ENCODE measurements around the gene SMKR1. TPM values are rescaled to one million over a fixed set of nuclear protein-coding genes. Genes with fewer than 3 reads are reported as not detected.
"Not testable (repeated sequence)": the region's sequence is repeated elsewhere in the genome, so short reads cannot be mapped to it uniquely, and the experiment has no call there.

Gene SMKR1
- total RNA-seq, 3 donors from 2014 or later (not counting 1 experiment from before 2014, with no cell fraction given), result 4.9 to 9.7 (median 8.4) TPM

DNA sequence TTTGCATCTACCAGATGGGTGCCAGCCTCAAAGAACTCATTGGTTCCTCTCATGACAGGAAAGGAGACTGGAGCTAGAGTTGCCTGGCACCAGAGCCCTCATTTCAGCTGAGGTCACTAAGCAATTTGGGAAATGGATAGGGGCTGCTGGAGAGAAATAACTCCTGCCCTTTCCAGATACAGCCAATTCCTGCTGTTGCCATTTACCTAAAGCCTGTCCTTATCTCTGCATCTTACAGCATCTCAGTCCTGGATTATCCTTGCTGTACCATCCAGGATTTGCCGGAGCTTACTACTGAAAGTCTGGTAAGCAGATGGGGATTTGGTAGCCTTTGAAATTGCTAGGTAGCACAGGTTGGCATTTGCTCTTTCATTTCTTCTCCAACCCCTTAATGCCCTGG lies 31.9 kb upstream of the SMKR1 start:
- DNase-seq (no peak), ATAC-seq (no peak)
- WGBS (ENCODE audit: insufficient coverage), result no CpG with 5 or more reads among the region's 1 CpG
- Mint-ChIP-seq H3K27me3 (ENCODE audit: low read depth in 2 of 2) (no peaks in the 10 kb centered on the region), H3K9me3 (no peaks in the 10 kb centered on the region), H3K4me1 (peaks cover 0 to 5% of the 10 kb centered on the region in 2 donors), H3K27ac (no peak overlapping the region), H3K36me3 (no peaks in the 10 kb centered on the region), H3K4me3 (no peak overlapping the region)
- Histone ChIP-seq H3K4me3 (ENCODE audit: low read length) (no peak overlapping the region), H3K27me3 (ENCODE audit: control insufficient read depth, insufficient read depth, low read length) (no peaks in the 10 kb centered on the region), H3K9me3 (ENCODE audit: control insufficient read depth, insufficient read depth, low read length) (no peaks in the 10 kb centered on the region), H3K4me1 (ENCODE audit: control insufficient read depth, insufficient read depth, low read length) (no peaks in the 10 kb centered on the region), H3K27ac (ENCODE audit: low read length) (no peak overlapping the region), H3K36me3 (ENCODE audit: control insufficient read depth, insufficient read depth, low read length) (no peaks in the 10 kb centered on the region)
- intact Hi-C loops (cut with micrococcal nuclease), result no loop called here
- TF ChIP-seq, protein P1, sequence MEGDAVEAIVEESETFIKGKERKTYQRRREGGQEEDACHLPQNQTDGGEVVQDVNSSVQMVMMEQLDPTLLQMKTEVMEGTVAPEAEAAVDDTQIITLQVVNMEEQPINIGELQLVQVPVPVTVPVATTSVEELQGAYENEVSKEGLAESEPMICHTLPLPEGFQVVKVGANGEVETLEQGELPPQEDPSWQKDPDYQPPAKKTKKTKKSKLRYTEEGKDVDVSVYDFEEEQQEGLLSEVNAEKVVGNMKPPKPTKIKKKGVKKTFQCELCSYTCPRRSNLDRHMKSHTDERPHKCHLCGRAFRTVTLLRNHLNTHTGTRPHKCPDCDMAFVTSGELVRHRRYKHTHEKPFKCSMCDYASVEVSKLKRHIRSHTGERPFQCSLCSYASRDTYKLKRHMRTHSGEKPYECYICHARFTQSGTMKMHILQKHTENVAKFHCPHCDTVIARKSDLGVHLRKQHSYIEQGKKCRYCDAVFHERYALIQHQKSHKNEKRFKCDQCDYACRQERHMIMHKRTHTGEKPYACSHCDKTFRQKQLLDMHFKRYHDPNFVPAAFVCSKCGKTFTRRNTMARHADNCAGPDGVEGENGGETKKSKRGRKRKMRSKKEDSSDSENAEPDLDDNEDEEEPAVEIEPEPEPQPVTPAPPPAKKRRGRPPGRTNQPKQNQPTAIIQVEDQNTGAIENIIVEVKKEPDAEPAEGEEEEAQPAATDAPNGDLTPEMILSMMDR (IDR thresholded peaks at IDR 0.05), result no peak

DNA sequence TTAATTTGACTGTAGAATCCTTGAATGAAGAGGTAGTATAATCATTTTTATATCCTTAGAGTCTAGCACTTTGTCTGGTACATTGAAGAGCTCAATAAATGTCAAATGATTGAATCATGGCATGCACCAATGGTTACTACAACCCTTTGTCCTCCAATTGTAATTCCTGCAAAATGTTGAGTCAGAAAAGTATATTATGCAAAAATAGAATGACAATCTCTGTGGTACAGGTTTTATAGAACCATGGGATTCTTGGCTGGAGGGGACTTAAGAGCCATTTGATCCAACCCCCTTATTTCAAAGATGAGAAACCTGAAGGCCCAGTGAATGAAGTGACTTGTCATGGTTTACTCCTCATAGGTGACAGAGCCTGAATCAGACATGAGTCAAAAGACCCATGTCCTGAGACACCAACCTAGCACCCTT lies 30.9 kb upstream of the SMKR1 start:
- Histone ChIP-seq H3K4me1 (ENCODE audit: control insufficient read depth, insufficient read depth, low read length) (no peaks in the 10 kb centered on the region), H3K27ac (ENCODE audit: low read length) (no peak overlapping the region), H3K4me3 (ENCODE audit: low read length) (no peak overlapping the region), H3K27me3 (ENCODE audit: control insufficient read depth, insufficient read depth, low read length) (no peaks in the 10 kb centered on the region), H3K9me3 (ENCODE audit: control insufficient read depth, insufficient read depth, low read length) (no peaks in the 10 kb centered on the region), H3K36me3 (ENCODE audit: control insufficient read depth, insufficient read depth, low read length) (no peaks in the 10 kb centered on the region)
- no peaks in the 10 kb centered on the region for H3K9me3 Mint-ChIP-seq
- H3K4me1 Mint-ChIP-seq, result peaks cover 0 to 5% of the 10 kb centered on the region in 2 donors
- H3K27me3 Mint-ChIP-seq (ENCODE audit: low read depth in 2 of 2), result no peaks in the 10 kb centered on the region
- TF ChIP-seq, protein P1 (IDR thresholded peaks at IDR 0.05), result no peak
- ATAC-seq (no peak), DNase-seq (no peak)
- H3K4me3 Mint-ChIP-seq, result no peak overlapping the region
- intact Hi-C loops (cut with micrococcal nuclease), result no loop called here
- H3K36me3 Mint-ChIP-seq, result no peaks in the 10 kb centered on the region
- H3K27ac Mint-ChIP-seq, result no peak overlapping the region

DNA sequence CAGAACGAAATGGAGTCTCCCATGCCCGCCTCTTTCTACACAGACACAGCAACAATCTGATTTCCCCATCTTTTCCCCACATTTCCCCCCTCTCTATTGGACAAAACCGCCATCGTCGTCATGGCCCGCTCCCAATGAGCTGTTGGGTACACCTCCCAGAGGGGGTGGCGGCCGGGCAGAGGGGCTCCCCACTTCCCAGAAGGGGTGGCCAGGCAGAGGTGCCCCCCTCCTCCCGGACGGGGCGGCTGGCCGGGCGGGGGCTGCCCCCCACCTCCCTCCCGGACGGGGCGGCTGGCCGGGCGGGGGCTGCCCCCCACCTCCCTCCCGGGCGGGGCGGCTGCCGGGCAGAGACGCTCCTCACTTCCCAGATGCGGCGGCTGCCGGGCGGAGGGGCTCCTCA lies 26.4 kb upstream of the SMKR1 start:
- DNase-seq; H3K27ac Mint-ChIP-seq; H3K4me1 ChIP-seq (ENCODE audit: control insufficient read depth, insufficient read depth, low read length); H3K36me3 Mint-ChIP-seq; H3K36me3 ChIP-seq (ENCODE audit: control insufficient read depth, insufficient read depth, low read length); H3K9me3 ChIP-seq (ENCODE audit: control insufficient read depth, insufficient read depth, low read length); ATAC-seq; H3K27me3 ChIP-seq (ENCODE audit: control insufficient read depth, insufficient read depth, low read length); H3K27me3 Mint-ChIP-seq (ENCODE audit: low read depth in 2 of 2); H3K4me1 Mint-ChIP-seq; intact Hi-C loops (cut with micrococcal nuclease); H3K27ac ChIP-seq (ENCODE audit: low read length); H3K4me3 ChIP-seq (ENCODE audit: low read length); H3K4me3 Mint-ChIP-seq; H3K9me3 Mint-ChIP-seq: not testable (repeated sequence)
- WGBS (ENCODE audit: insufficient coverage), result 98% methylated on average over 8 of the region's 27 CpGs

DNA sequence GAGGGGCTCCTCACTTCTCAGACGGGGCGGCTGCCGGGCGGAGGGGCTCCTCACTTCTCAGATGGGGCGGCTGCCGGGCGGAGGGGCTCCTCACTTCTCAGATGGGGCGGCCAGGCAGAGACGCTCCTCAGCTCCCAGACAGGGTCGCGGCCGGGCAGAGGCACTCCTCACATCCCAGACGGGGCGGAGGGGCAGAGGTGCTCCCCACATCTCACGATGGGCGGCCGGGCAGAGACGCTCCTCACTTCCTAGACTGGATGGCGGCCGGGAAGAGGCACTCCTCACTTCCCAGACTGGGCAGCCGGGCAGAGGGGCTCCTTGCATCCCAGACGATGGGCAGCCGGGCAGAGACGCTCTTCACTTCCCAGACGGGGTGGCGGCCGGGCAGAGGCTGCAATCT lies 25.9 kb upstream of the SMKR1 start:
- H3K4me1 Mint-ChIP-seq; intact Hi-C loops (cut with micrococcal nuclease); ATAC-seq: not testable (repeated sequence)

DNA sequence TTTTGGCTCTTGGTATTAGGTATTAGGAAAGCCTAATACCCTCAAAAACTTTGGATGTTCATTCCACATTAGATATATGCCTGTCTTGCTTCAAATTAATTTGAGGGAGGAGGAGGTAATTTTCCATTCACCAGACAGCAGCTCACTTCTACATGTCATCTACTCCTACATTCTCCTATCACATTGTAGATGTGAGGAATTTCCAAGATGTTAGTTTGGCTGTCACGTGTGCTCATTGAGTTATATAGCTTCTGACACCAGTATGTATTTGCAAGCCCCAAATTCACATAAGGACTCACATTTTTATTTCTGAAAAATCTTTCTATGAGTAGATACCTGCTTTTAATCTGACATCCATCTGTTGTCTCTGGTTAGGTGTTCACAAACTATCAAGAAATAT lies 22.5 kb upstream of the SMKR1 start:
- H3K36me3 Mint-ChIP-seq, result no peaks in the 10 kb centered on the region
- H3K27me3 Mint-ChIP-seq (ENCODE audit: low read depth in 2 of 2), result no peaks in the 10 kb centered on the region
- intact Hi-C loops (cut with micrococcal nuclease), result no loop called here
- H3K4me3 Mint-ChIP-seq, result no peak overlapping the region
- DNase-seq (no peak), ATAC-seq (no peak)
- H3K9me3 Mint-ChIP-seq, result no peaks in the 10 kb centered on the region
- H3K4me3 ChIP-seq (ENCODE audit: low read length), result no peak overlapping the region
- H3K4me1 ChIP-seq (ENCODE audit: control insufficient read depth, insufficient read depth, low read length), result no peaks in the 10 kb centered on the region
- no peak overlapping the region for H3K27ac ChIP-seq (ENCODE audit: low read length)
- no peaks in the 10 kb centered on the region for H3K4me1 Mint-ChIP-seq
- H3K36me3 ChIP-seq (ENCODE audit: control insufficient read depth, insufficient read depth, low read length), result no peaks in the 10 kb centered on the region
- WGBS (ENCODE audit: insufficient coverage), result 100% methylated on average over 1 of the region's 1 CpG
- no peak overlapping the region for H3K27ac Mint-ChIP-seq
- TF ChIP-seq, protein P1 (IDR thresholded peaks at IDR 0.05), result no peak
- H3K9me3 ChIP-seq (ENCODE audit: control insufficient read depth, insufficient read depth, low read length), result no peaks in the 10 kb centered on the region
- no peaks in the 10 kb centered on the region for H3K27me3 ChIP-seq (ENCODE audit: control insufficient read depth, insufficient read depth, low read length)

More for the DNA sequence above, 25.9 kb upstream of the SMKR1 start:
- H3K36me3 ChIP-seq (ENCODE audit: control insufficient read depth, insufficient read depth, low read length); H3K9me3 Mint-ChIP-seq; H3K4me3 Mint-ChIP-seq; H3K27ac ChIP-seq (ENCODE audit: low read length); H3K27me3 ChIP-seq (ENCODE audit: control insufficient read depth, insufficient read depth, low read length); DNase-seq; H3K4me1 ChIP-seq (ENCODE audit: control insufficient read depth, insufficient read depth, low read length); H3K27ac Mint-ChIP-seq; H3K36me3 Mint-ChIP-seq; H3K27me3 Mint-ChIP-seq (ENCODE audit: low read depth in 2 of 2); H3K9me3 ChIP-seq (ENCODE audit: control insufficient read depth, insufficient read depth, low read length); H3K4me3 ChIP-seq (ENCODE audit: low read length): not testable (repeated sequence)
- WGBS (ENCODE audit: insufficient coverage), result 96% methylated on average over 17 of the region's 27 CpGs
